ENCODE measurements around the gene TBC1D22A.

The TBC1D22A gene

DNA sequence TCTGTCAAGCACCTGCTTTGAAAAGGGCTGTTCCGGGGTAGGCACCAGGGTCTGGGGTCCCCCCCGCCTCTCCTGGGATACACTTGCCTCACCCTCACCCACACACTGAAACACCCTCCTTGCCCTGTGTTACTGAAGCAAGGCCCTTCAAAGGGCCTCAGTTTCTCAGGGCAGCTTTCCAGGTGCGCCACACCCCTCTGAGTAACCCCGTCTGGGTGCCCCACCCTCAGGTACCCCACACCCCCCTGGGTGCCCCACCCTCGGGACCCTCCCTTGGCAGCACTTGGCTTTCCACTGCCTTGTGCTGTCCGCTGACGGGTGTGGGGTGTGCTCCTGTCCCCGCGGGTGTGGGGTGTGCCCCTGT lies 413.6 kb downstream of the TBC1D22A start:
- TF ChIP-seq, protein P1, sequence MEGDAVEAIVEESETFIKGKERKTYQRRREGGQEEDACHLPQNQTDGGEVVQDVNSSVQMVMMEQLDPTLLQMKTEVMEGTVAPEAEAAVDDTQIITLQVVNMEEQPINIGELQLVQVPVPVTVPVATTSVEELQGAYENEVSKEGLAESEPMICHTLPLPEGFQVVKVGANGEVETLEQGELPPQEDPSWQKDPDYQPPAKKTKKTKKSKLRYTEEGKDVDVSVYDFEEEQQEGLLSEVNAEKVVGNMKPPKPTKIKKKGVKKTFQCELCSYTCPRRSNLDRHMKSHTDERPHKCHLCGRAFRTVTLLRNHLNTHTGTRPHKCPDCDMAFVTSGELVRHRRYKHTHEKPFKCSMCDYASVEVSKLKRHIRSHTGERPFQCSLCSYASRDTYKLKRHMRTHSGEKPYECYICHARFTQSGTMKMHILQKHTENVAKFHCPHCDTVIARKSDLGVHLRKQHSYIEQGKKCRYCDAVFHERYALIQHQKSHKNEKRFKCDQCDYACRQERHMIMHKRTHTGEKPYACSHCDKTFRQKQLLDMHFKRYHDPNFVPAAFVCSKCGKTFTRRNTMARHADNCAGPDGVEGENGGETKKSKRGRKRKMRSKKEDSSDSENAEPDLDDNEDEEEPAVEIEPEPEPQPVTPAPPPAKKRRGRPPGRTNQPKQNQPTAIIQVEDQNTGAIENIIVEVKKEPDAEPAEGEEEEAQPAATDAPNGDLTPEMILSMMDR (IDR thresholded peaks at IDR 0.05; ENCODE audit: control insufficient read depth, extremely low read depth, insufficient read depth), result no peak
- no peak overlapping the region for H3K4me3 ChIP-seq (ENCODE audit: low read depth, low read length)
- DNase-seq (ENCODE audit: low read depth), result no peak

- TF ChIP-seq, protein P1 (IDR thresholded peaks at IDR 0.05; ENCODE audit: control insufficient read depth, extremely low read depth, insufficient read depth), result no peak
- DNase-seq (ENCODE audit: low read depth), result no peak
Observed at GRCh38 chr22:47176573-47177333, 414.3 kb downstream of the TBC1D22A start.

GRCh38 chr22:47177334-47177815 lies 414.9 kb downstream of the TBC1D22A start:
- no peak for DNase-seq (ENCODE audit: low read depth)
- TF ChIP-seq, protein P1 (IDR thresholded peaks at IDR 0.05; ENCODE audit: control insufficient read depth, extremely low read depth, insufficient read depth), result no peak
- H3K4me3 ChIP-seq (ENCODE audit: low read depth, low read length), result no peak overlapping the region

More at GRCh38 chr22:47176573-47177333, 414.3 kb downstream of the TBC1D22A start:
- no peak overlapping the region for H3K4me3 ChIP-seq (ENCODE audit: low read depth, low read length)

- no peak overlapping the region for H3K4me3 ChIP-seq (ENCODE audit: low read depth, low read length)
- DNase-seq (ENCODE audit: low read depth), result no peak
Observed at GRCh38 chr22:47178339-47178738, 415.9 kb downstream of the TBC1D22A start.

GRCh38 chr22:47180796-47181195 lies 418.3 kb downstream of the TBC1D22A start:
- DNase-seq (ENCODE audit: low read depth), result no peak
- TF ChIP-seq, protein P1 (IDR thresholded peaks at IDR 0.05; ENCODE audit: control insufficient read depth, extremely low read depth, insufficient read depth), result no peak
- H3K4me3 ChIP-seq (ENCODE audit: low read depth, low read length), result no peak overlapping the region

More at GRCh38 chr22:47178339-47178738, 415.9 kb downstream of the TBC1D22A start:
- TF ChIP-seq, protein P1 (IDR thresholded peaks at IDR 0.05; ENCODE audit: control insufficient read depth, extremely low read depth, insufficient read depth), result no peak

DNA sequence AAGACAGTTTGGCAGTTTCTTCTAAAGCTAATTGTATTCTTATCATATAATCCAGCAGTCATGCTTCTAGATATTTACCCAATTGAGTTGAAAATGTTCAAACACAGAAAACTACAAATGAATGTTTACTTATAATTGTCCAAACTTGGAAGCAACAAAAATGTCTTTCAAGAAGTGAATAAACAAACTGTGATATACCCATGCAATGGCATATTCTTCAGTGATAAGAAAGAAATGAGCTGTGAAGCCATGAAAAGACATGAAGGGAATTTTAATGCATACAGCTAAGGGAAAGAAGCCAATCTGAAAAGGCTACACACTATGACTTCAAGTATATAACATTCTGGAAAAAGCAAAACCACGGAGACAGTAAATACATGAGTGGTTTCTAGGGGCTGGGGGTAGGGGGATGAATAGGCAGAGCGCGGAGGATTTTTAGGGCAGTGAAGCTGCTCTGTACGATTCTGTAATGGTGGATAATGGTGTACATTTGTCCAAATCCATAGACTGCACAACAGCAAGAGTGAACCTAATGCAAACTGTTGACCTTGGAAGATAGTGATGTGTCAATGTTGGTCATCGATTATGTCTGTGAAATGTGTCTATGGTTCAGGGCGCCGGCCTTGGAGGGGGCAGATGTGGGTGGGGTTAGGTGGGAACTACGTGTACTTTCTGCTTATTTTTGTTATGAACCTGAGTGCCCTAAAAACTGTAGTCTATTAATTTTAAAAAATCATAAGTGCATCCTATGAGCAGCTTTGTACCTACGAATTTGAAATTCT lies 424.9 kb downstream of the TBC1D22A start:
- DNase-seq (ENCODE audit: low read depth), result no peak
- TF ChIP-seq, protein P1 (IDR thresholded peaks at IDR 0.05; ENCODE audit: control insufficient read depth, extremely low read depth, insufficient read depth), result no peak

More for the DNA sequence above, 424.9 kb downstream of the TBC1D22A start:
- H3K4me3 ChIP-seq (ENCODE audit: low read depth, low read length), result no peak overlapping the region
